HG03066 (cell line): Measurements from ENCODE around the gene ROBO2.

Experiments
- ATAC-seq: cut with Tn5 transposase; IDR thresholded peaks from one replicate; pipeline ENCODE4 v1.9.1; 2021; ENCODE audit warnings: low read depth; ENCODE audit not compliant: unreplicated experiment

The ROBO2 gene

DNA sequence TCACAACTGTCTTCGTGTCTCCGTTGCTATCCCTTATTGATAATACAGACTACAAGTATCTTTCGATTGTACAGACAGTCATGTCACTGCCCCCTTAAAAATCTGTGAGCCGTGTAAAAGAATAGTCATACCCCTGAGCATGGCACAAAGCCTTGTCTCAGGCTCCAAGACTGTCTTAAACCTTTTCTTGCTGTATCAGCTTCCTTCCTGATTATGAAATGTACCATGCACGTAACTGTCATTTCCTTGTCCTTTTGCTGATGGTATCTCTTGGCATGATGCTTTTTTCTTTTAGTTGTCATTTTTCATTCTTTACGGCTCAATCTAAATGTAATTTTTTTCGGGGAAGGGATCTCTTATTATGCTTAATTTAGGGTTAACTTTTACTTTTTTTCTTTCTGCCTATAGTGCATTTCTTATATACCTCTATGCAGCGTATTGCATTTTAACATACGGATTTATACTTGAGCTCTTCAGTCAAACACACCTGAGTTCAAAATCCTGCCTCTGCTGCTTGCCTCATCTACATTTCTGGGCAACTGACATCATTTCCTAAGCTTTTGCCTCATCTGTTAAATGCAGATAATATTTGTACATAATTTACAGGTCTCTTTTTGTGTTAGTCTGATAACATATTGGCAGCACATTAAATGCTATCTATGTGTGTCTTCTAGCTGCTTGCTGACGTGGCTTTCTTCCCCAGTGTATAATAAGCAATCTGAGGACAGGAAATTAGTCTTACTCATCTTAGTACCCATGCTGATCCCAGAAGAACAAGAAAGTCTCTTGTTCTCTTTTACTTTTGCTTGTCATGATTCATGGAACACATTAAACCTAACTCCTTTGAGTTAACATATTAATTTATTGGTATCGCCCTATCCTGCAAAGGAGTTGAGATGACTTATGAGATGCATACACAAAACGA is 57.3 kb downstream of the ROBO2 start:
- ATAC-seq = no peak

DNA sequence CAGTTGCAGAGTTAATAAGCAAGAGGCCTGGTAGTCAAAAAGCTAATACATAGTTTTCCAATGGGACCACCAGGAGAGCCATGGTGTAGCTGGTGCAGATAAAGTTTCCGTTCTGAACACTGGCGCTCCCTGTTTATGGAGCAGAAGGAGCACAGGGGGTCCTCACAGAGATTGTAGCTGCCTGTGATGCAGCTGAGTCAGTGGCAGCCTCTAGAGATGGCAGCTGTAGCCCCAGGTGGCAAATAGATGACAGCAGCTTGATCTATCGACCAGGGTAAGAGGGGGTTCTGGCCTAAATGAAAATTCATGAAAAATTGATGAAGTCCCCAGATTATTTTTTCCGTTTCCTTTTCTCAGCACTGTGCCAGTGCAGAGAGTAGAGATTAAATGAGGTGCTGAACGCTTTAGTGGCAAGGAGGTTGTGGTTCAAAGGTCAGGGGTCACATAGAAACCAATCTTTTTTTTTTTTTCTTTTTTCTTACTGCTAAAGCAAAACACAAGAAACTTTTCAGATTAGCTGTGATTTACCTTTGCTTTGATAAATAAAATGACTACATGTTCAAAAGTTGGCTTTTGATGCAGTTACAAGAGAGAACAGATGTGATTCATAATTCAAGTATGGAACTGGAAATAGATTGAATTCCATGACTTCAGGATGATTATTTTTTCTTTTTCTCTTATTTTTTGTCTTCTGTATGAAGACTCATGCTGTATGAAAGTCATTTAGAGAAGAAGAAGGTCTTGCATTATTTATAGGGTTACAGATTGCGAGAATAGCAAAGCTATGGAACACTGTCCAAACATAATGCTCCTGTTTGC is 63.3 kb downstream of the ROBO2 start:
- no peak for ATAC-seq

DNA sequence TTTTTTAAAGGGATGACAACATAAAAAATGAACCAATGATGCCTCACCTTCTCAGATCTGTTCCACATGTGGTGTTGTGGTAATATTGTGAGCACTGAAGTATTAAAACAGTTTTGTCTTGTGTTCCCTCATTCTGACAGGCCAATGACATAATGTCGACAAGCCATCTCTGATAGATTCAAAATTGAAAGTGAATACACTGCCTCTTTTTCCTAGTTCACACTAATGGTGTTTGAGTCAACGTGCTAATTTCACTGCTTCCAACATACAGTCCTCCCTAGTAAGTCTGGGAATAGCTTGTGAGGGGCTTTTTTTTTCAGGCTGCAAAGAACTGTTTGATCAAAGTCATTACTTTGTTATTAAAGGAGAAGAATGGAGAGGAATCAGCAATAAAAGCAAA is 82.8 kb downstream of the ROBO2 start:
- no peak for ATAC-seq

DNA sequence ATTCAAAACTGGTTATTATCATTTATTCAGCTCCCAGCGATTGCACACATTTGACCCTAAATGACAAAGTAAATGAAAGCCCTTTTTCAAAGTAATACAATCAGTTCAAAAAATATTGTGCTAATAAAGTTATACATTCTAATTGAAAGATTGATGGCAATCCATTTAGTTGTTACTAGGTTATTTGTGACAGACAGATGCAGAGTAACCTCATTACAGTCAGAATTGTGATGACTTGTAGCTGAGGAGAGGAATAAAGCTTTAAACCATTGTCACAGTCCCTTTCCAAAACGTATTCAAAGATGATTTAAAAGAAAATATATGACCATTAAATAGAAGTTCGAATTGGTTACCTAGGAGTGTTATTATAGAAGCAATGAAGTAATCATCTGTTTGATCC is 86.1 kb downstream of the ROBO2 start:
- no peak for ATAC-seq

DNA sequence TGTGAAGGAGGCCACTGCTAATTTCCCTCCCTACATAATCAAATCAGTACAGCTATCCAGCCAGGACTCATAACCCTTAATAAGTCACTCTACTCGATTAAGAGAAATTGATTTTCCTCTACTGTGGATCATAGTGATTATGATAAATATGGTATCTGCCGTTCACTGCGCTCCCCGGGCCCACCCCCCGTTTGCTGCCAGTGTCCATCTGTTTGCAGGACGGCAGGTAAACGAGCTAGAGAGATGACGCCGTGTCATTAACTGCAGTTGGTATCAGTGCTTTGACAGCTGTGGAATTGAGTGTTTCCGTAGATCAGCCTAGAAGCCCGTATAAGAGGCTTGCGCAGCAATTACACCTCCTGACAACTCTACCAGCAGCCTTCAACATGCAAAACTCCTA is 94.9 kb downstream of the ROBO2 start:
- ATAC-seq = no peak

DNA sequence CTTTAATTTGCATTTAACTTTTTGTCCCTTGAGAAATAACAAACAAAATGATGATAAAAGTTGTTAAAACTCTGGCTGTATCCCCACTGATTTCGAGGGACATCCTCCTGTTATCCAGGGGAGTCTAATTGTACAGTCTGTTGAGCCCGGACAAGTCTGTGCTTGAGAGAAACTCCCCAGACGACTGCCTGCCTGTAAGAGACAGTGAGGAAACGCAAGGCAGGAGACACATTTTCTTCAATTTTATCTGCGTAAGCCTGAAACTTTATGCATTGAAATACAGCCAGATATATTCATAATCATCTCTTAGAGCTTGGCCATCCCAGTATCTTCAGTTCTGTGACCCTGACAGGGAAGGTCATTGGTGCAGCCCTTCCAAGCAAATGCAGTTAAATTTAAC is 97.7 kb downstream of the ROBO2 start:
- no peak for ATAC-seq

DNA sequence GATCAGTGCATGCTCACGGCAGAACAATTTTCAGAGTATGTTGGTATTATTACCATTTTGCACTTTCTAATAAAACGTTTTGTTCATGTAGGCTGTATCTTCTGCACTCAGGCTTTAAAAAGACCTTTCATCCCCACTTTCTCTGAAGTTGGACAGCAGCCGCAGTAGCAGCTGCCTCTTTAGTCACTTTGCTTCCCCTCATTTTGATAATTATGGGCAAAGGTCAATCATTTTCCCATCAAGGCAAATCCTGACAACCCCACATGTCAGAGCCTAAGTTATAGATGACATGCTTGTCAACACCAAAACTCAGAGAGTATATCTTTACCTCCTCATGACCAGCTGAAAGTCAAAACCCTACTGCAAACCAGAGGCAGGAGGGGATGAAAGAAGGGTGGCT is 99.7 kb downstream of the ROBO2 start:
- ATAC-seq = no peak

DNA sequence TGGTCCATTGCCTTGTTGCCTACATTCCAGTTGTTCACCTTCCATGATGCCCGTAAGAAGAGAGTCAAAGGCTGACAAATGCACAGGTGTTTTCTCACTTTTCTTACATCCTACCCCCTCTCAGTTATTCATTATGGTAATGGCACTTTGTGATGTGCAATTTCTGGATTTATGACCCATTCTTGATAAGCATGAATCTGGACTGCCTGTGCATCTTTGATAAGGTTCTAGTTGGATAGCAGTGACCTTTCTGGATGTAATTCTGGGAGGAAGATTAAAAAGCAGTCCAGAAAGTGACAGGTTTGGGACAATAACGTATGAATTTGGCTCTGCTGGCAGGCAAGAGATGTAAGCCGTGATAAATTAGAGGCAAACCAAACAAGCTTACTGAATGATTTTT is 101.5 kb downstream of the ROBO2 start:
- ATAC-seq = no peak

DNA sequence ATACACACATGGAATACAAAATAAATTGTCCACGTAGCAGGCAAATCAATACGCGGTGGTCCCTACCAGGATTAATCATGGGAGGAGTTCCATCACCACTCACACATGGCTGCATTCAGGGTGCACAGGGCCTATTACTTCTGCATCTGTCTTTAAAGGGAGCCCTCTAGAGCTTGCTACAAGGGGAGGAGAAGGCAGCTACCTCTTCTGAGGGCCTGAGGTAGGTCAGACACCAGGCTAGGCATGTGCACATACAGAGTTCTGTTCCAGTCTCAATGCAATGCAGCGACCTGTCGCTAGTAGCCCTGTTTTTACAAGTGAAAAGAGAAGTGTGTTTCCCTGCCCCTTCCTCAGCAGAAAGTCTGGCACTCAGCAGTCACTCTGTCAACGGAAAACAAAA is 102.7 kb downstream of the ROBO2 start:
- ATAC-seq = no peak

DNA sequence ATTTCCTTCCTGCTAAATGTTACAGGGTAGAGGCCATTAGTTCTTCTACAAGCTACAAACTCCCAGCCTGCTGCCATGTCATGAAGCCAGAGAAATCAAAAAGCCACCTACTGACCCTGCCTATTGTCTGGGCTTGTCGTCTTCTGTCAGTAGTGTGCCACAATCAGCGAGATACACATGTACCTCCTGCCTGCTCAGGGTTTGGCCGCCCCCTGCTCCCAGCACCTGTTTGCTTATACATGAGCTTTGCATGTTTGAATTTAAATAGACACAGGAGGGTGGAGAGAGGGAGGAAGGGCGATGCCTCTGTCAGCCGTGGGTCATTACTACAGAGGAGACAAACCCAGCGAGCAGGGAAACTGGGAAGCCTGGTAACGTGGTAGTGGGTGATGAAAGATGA is 106.1 kb downstream of the ROBO2 start:
- no peak for ATAC-seq

DNA sequence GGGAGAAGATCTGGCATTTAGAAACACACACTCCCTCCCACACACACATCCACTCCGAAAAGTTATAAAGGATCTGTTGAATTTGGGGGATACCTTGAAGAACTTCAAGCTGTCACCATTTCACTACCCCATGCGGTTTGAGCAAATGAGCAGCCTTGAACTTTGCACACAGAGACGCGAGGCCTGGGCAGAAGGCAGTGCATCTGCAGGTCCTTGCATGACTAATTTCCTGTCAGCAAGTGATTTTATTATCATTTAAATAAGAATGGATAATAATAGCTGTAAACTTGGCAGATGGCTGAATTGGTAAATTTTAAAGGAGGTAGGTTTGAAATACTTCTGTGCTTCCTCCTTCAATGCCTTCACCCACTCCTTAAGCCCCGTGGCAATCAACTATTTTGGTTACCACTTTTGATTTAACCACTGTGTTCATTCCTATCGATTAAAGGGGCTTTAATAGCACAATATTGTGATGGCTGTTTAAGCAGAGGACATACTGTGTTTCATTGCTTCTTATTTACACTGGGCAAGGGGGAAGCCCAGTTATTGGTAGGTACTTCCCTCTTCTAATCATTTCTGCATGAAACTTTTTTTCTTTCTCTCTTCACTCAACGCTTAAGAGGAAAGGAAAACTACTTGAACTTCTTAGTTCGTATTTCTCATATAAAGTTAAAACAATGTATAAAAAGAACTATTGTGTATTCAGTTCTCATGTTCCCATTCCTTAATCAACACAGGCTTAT is 108.1 kb downstream of the ROBO2 start:
- no peak for ATAC-seq

DNA sequence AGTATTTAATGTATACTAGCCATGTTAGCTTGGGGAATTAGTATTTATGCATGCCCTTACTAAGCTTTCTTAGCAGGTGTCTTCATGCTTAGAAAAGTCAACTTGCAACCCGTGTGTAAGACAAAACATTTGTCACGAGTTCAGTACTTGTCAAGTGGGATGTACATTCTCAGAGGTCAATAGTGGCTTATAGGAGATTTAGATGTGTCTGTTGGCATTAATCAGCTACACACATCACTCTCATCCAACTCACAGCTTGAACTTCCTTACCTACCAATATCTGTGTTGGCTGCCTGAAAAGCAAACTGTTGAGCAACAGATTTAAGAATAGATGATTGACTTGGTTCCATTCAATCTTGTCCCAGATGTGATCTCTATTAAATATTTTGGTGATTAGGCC is 109.5 kb downstream of the ROBO2 start:
- no peak for ATAC-seq

DNA sequence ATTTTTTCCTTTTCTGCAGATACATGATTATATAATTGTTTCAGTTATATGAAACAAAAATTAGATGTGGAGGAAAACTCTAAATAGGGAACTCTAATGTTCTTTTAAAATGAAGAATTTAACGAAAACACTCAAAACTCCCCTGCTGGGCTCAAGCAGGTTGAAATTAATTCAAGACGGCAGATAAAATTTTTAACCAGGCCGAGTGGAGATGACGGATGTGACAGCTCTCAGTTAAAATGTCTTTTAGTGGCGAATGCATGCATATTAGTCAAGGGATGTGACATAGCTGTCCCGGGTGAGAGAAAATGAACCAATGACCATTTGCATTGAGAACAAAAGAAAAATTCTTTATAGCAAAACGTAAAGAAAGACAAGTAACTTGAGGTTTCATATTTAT is 110.1 kb downstream of the ROBO2 start:
- ATAC-seq = no peak

DNA sequence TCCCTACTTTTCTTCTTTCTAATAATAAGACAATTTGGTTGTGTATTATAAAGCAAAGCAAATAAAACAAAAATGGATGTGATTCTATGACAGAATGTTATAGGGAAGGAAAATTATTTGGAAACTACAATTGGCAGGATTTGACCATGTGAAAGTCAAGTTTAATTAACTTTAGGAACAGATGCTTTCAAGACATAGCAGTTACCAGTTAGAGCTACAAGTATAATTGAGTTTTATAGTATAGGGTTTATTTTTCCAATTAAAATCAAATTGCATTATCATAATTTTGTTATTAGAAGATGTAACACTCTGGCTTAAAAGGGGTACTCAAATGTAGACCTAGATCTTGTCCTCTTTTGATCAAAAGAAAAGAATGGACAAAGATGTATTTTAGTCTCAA is 110.9 kb downstream of the ROBO2 start:
- no peak for ATAC-seq

DNA sequence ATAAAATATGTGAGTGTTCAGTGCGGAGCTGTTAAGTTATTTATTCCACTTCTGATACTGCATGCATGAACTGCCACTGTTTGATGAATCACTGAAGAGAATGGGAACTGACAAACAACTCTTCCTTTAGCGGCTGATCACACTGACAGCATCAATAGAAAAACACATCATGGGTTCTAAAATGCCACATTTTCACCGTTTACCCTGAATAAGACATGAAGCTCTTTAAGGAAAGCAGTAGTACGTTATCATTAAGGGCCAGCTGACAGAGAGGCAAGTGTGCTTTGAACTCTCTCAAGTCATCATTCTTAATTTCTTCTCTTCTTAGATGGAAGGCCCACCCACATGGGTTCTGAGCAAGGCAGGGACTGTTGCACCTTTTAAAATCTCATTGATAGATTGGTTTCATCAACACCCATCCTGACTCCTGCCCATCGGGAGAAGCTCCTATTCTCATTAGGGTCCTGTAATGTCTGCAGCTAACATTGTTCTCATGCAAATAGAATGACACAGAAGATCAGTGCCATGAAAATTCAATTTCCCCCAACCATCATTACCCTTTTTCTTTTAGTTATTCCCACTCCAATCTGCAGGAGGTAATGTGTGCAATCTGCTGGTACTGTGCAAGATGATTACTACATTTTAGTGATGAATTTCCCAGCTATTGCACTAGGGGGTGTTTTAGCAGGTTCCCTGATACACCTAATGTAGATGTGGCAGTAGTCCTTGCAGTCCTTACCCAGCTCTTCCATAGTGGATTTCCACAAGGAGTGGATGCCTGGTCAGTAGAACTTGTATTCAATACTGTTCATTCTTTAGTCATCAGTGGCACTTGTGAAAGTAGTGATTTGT is 119.1 kb downstream of the ROBO2 start:
- no peak for ATAC-seq

DNA sequence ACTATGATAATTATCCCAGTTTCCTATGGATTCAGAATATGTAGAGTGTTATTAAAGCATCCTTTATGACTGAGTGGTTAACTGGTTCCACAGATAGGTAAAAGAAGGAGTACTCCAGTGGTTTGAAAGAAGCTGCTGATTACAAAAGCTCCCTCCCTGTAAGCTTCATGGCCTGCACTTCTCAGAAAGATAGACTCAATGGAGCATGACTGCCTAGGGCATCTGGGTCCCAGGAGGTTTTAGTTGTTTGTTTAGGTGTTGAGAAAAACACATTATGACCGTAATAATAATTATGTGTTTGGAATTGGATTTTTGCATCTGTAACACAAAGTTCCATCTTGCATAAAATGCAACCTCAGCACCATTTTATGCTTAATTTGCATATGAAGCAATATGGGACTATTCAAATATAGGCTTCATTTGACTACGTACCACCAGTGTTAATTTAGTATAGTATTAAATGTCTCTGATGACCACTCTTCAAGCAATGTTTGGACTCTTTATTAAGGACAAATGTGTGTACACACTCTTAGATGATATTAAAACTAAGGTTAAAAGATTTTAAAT is 121.1 kb downstream of the ROBO2 start:
- no peak for ATAC-seq

DNA sequence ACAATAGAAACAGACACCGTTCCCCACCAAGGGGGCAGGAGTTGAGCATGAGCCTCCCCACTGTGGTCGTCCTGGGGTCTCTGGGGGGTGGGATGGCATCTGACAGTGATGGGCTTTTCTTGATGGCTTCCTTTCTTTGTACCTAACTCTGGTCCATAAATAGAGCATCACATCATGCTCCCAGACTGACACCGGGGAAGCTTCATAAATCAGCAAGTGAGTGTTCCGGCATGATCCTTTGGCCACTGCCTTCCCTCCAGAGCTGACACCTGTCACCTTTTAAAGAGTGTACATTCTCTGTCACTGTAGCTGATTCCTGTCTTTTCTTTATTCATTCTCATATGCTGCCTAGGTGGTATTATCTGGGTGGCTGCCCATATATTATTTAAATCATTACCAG is 129.9 kb downstream of the ROBO2 start:
- ATAC-seq = no peak

DNA sequence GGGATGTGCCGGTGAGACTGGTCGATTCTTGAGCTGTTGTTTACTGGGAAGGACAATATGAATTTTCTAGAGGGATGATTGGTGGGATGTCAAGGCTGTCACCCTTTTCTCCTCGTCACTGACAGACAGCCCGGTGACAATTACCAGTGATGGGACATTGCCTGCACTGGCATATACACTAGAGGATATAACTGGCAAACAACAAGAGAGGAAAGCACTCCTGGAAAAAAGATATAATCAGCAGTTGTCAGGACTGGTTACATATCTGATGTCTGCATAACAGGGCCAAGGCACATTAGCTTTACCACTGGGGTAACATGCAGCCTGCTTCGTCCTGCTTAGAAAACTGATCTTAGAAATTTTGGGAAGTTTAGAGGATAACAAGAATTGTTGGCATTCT is 131.1 kb downstream of the ROBO2 start:
- ATAC-seq = no peak

DNA sequence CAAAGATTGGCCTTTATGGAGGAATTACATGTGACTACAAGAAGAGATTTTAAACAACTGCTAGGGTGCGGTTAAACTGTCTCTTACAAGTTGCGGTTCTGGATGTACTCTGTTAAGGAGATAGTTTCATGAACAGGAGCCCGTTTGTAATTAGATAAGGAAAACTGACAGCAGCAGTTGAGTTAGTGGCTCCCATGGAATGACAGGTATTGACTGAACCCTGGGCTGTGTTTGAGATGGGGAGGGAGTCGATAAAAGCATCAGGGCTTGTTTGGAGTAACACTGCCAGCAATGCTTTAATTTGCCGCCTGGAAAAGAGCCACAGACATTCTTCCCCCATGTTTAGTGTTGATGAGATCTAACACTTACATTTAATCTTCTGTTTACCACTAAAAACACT is 139.9 kb downstream of the ROBO2 start:
- no peak for ATAC-seq

DNA sequence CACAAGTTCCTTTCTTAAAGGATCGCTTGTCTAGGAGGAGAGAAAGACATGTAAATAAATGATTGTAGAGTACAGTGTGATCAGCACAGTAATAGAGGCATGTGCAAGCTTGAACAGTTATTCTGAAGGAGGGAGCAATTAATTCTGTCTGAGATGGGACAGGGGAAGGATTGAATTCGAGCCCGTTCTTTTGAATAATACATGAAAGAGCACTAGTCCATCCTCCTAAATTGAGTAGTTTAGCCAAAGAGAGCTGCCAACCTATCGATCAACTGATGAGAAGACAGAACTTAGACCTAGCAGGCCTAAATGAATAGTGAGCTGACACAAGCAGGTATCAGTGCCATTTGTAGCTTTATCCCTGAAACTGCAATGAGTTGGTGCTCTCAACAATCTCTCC is 142.4 kb downstream of the ROBO2 start:
- ATAC-seq = no peak
